HG03045 (cell line): ENCODE results near the gene DTNB.

ENCODE experiments used
- ATAC-seq: cut with Tn5 transposase; IDR thresholded peaks from one replicate; pipeline ENCODE4 v1.9.1; 2021; ENCODE audit warnings: mild to moderate bottlenecking, moderate library complexity; ENCODE audit not compliant: unreplicated experiment

DTNB gene

GRCh38 chr2:25473758-25474340 lies 199.5 kb downstream of the DTNB start:
- no peak for ATAC-seq

- no peak for ATAC-seq
Measured at GRCh38 chr2:25473131-25473530, 200.2 kb downstream of the DTNB start.

DNA sequence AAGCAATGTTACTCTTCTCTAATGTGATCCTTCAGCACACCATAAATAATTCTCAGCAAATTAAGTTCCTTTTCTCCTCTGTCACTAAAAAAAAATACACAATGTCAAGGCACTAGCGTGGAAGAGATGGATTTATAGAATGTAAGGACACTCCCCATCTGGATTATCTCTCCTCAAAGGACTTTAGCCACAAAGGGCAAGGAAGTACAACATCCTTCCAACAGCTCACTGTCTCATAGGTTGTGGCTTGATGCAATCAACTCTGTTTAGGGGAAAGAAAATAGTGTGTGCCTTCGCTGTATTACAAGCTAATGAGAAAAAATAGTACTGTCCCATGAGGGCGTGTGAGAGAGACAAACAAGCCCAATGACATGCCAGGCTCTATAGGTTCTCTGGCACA lies 202.6 kb downstream of the DTNB start:
- no peak for ATAC-seq

GRCh38 chr2:25467743-25468142 lies 205.6 kb downstream of the DTNB start:
- ATAC-seq, result no peak

- no peak for ATAC-seq
Measured at GRCh38 chr2:25462021-25462420, 211.4 kb downstream of the DTNB start.

DNA sequence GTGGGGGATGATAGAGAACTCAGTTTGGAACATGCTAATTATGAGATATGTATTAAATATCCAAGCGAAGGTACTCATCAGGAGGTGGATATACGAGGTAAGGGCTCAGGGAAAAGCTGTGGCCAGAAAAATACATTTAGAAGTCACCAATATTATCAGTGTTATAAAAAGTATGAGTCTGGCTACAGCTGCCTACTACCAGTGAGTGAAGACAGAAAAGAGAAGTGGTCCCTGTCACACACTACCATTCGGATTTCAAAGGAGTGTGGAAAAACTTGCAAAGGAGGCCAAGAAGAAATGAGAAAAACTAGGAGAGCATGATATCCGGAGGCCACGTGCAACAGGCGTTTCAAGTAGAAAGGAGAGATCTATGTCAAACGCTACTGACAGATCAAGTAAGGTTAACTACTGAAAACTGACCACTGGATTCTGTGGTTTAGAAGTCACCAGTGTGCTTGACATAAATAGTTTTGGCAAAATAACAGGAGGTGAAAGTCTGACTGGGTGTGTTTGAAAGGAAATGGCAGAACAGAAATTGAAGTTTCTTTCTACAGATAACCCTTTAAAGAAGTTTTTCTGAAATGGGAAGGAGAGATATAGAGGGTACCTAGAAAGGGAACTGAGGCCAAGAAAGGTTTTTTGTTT lies 213.0 kb downstream of the DTNB start:
- ATAC-seq, result no peak

GRCh38 chr2:25454824-25455611 lies 218.4 kb downstream of the DTNB start:
- ATAC-seq, result no peak

- peak; percentile 70 for ATAC-seq
Measured at GRCh38 chr2:25453199-25453905, 220.0 kb downstream of the DTNB start.

- ATAC-seq, result no peak
Measured at GRCh38 chr2:25448808-25449207, 224.6 kb downstream of the DTNB start.

- no peak for ATAC-seq
Measured at GRCh38 chr2:25447018-25447417, 226.4 kb downstream of the DTNB start.

DNA sequence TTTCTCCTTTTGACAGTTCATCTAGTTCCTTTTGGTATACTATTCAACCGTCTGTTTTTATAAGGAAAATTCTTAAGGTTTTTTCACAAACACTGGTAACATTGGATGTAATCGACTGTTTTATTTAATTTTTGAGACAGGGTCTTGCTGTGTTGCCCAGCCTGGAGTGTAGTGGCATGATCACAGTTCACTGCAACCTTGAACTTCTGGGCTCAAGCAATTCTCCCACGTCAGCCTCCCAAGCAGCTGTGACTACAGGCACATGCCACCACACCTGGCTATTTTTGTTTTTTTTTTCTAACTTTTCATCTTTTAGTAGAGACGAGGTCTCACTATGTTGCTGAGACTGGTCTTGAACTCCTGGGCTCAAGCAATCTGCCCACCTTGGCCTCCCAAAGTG lies 227.3 kb downstream of the DTNB start:
- ATAC-seq, result no peak

GRCh38 chr2:25445464-25445863 lies 227.9 kb downstream of the DTNB start:
- ATAC-seq, result no peak

- ATAC-seq, result no peak
Measured at GRCh38 chr2:25444608-25445270, 228.6 kb downstream of the DTNB start.

- ATAC-seq, result no peak
Measured at GRCh38 chr2:25443766-25444165, 229.6 kb downstream of the DTNB start.

DNA sequence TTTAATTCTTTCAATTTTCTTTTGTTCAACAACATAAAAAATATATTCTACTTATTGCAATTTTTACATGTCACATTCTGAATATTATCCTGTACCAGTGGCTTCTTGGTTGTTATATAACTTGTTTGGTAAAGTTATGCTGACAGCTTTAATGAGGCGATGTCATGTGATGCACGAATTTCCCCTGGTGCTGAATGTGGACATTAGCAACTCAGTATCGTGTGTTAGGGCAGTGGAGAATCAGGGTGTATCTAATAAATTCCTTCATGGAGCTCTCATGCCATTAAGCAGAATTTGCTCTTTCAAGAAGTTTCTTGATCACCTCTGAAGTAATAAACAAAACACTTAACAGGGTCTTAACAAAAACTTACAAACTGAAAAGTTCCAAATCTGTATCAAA lies 232.0 kb downstream of the DTNB start:
- ATAC-seq, result no peak

GRCh38 chr2:25438793-25439192 lies 234.6 kb downstream of the DTNB start:
- ATAC-seq, result no peak

GRCh38 chr2:25437881-25438662 lies 235.3 kb downstream of the DTNB start:
- no peak for ATAC-seq

DNA sequence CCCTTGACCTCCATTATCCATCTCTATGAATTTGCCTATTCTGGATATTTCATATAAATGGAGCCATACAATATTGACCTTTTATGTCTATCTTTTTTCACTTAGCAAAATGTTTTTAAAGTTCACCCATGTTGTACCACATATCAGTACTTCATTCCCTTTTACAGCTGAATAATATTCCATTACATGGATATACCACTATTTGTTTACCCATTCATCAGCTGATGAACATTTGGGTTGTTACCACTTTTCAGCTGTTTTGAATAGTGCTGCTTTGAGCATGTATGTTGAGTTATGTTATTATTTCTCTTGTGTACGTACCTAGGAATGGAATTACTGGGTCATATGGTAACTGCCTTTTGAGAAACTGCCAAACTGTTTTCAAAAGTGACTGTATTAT lies 238.0 kb downstream of the DTNB start:
- no peak for ATAC-seq

GRCh38 chr2:25431604-25432003 lies 241.8 kb downstream of the DTNB start:
- no peak for ATAC-seq

DNA sequence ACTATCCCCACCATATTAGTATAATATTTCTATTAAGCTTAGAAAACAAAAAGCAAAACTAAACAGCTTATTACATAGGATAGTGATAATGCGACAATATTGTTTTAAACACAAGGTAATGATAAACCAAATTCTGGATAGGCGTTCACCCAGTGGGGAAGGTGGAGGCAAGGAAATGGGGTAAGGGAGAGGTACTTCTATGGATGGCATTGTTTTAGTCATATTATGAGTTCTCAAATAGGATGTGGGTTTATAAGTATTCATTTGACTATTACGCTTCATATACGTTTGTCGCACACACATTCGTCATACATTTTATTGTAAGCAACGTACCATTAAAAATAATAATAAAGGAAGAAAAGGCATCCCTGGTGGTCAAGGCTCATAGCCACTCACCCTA lies 242.8 kb downstream of the DTNB start:
- ATAC-seq, result no peak
